Erythroblast (primary cell): Measurements from ENCODE around the gene MGAT3.

Source experiments
- GATA1 ChIP-seq: IDR thresholded peaks from 2 replicates; pipeline ENCODE4 v1.6.1; 2011; ENCODE audit warnings: low read depth, mild to moderate bottlenecking, control low read depth, low read length, moderate library complexity
- POLR2A ChIP-seq: IDR thresholded peaks from 2 replicates; pipeline ENCODE4 v1.6.1; 2011; ENCODE audit warnings: mild to moderate bottlenecking, low read length

DNA sequence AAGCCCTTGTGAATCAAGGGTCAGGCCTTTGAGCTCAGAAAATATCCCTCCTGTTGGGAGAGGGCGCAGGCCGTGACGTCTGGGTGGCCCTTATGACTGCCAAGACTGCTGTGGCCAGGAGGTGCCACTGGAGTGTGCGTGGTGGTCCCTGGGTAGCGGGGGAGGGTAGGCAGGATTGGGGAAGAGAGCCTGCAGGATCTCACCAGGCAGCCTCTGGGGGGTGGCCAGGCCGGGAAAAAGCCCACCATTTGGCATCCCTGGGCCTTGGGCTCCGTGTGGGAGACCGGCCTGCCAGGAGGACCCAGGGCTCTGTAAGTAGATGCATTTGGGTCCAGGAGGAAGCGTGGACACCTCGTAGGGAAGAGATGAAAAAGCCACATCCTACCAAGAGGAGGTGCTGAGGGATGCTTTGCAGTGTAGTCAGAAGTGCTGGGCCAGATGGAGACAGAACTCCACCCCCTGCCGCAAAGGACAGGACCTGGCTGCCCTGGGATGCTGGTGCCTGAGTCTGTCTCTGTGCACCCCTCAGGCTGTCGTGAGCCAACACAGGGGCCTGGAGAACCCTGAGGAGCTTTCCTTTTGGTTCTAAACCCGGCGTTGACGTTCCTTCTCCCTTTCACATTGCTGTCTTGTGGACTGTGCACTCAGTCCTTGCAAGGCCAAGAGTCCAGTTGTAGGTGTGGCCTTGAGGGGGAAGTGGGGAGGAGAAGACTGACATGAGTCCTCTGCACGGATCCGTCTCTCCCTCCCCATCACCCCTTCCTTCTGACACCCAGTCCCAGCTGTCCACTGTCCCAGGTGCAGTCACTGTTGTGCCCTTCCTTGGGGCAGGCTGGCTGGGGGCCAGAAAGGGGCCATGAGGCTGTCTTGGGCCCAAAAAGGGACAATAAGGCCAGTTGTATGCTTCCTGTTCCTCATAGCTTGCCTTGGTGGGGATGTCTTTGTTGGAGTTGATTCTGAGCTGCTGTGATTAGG, 32.6 kb downstream of the MGAT3 start:
- TF ChIP-seq POLR2A (no peak), GATA1 (no peak)
